ENCODE measurements around the gene SLC39A11.

Gene SLC39A11

DNA sequence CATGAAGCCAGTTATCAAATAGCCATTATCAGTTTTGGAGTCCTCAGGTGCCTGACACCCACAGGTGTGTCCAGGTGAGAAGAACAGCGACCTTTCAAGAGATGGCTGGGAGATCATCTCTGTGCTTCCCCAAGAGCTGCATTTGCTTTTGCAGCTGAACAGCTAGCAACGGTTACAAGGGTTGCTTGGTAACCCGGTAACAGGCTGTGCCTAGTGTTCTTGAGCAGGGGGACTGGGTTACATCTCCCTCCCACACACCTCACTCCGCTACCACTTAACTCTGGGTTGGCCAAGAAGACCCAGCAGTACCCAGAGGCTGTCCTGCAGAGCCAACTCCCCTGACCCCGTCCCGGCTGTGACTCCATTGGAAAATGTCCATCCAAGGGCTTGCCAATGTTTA, 147.0 kb downstream of the SLC39A11 start:
- no peak for TF ChIP-seq EGR1 (IDR thresholded peaks at IDR 0.05)
- TF ChIP-seq, protein P1, sequence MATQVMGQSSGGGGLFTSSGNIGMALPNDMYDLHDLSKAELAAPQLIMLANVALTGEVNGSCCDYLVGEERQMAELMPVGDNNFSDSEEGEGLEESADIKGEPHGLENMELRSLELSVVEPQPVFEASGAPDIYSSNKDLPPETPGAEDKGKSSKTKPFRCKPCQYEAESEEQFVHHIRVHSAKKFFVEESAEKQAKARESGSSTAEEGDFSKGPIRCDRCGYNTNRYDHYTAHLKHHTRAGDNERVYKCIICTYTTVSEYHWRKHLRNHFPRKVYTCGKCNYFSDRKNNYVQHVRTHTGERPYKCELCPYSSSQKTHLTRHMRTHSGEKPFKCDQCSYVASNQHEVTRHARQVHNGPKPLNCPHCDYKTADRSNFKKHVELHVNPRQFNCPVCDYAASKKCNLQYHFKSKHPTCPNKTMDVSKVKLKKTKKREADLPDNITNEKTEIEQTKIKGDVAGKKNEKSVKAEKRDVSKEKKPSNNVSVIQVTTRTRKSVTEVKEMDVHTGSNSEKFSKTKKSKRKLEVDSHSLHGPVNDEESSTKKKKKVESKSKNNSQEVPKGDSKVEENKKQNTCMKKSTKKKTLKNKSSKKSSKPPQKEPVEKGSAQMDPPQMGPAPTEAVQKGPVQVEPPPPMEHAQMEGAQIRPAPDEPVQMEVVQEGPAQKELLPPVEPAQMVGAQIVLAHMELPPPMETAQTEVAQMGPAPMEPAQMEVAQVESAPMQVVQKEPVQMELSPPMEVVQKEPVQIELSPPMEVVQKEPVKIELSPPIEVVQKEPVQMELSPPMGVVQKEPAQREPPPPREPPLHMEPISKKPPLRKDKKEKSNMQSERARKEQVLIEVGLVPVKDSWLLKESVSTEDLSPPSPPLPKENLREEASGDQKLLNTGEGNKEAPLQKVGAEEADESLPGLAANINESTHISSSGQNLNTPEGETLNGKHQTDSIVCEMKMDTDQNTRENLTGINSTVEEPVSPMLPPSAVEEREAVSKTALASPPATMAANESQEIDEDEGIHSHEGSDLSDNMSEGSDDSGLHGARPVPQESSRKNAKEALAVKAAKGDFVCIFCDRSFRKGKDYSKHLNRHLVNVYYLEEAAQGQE (IDR thresholded peaks at IDR 0.05; ENCODE audit: low read depth) = no peak

DNA sequence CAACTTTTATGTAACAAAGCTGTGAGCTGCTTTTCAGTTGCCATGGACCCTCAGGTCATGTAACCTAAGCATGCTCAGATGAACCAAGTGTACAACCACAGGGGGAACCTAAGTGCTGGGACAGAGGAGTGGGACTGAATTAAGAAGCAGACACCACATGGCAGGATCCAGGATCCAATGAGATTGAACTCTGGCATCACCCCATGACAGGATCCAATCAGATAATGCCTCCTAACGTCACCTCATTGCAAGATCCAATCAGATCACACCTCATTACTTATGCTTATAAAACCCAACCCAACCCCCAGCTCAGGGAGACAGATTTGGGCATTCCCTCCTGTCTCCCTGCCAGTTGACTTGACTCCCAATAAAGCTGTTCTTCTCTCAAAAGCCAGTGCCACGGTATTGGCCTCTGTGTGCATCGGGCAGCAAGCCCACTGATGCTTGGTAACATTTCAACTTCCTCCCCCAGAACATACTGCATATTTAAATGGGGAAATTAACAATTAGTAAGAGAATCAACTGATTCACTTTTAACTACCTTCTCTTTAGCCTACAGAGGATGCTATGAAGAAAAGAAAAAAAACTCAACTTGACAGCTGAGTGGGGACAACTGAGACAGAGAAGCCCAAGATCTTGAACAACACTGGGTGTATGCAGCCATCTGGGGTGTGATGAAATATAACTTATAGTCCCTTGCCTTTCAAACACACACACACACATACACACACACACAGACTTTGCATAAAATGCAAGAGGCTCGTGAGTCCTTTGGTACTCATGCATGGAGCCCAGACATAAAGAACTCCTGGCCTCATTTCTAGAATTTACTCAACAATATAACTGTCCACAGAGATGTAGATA, 148.4 kb downstream of the SLC39A11 start:
- TF ChIP-seq CREB1 (IDR thresholded peaks at IDR 0.05; ENCODE audit: low read depth) = no peak
- no peak for TF ChIP-seq FOXM1 (IDR thresholded peaks at IDR 0.05; ENCODE audit: borderline replicate concordance, low read depth)
- no peak for TF ChIP-seq RAD21 (IDR thresholded peaks at IDR 0.05; ENCODE audit: low read depth)
- no peak for TF ChIP-seq EGR1 (IDR thresholded peaks at IDR 0.05)
- no peak for TF ChIP-seq EP300 (IDR thresholded peaks at IDR 0.05; ENCODE audit: borderline replicate concordance)
- TF ChIP-seq, protein P2, sequence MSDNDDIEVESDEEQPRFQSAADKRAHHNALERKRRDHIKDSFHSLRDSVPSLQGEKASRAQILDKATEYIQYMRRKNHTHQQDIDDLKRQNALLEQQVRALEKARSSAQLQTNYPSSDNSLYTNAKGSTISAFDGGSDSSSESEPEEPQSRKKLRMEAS (IDR thresholded peaks at IDR 0.05) = no peak
- TF ChIP-seq YY1 (IDR thresholded peaks at IDR 0.05; ENCODE audit: low read depth) = no peak
- TF ChIP-seq, protein P1 (IDR thresholded peaks at IDR 0.05; ENCODE audit: low read depth) = no peak
- no peak for TF ChIP-seq ZBTB7A (IDR thresholded peaks at IDR 0.05; ENCODE audit: low read depth)
- TF ChIP-seq NFIC (IDR thresholded peaks at IDR 0.05) = no peak
- TF ChIP-seq TAF1 (IDR thresholded peaks at IDR 0.05; ENCODE audit: low read depth) = no peak
- no peak for TF ChIP-seq TEAD4 (IDR thresholded peaks at IDR 0.05)
- no peak for TF ChIP-seq TCF12 (IDR thresholded peaks at IDR 0.05; ENCODE audit: low read depth)
- TF ChIP-seq, protein P3, sequence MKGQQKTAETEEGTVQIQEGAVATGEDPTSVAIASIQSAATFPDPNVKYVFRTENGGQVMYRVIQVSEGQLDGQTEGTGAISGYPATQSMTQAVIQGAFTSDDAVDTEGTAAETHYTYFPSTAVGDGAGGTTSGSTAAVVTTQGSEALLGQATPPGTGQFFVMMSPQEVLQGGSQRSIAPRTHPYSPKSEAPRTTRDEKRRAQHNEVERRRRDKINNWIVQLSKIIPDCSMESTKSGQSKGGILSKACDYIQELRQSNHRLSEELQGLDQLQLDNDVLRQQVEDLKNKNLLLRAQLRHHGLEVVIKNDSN (IDR thresholded peaks at IDR 0.05) = no peak
- no peak for TF ChIP-seq CEBPB (IDR thresholded peaks at IDR 0.05)

DNA sequence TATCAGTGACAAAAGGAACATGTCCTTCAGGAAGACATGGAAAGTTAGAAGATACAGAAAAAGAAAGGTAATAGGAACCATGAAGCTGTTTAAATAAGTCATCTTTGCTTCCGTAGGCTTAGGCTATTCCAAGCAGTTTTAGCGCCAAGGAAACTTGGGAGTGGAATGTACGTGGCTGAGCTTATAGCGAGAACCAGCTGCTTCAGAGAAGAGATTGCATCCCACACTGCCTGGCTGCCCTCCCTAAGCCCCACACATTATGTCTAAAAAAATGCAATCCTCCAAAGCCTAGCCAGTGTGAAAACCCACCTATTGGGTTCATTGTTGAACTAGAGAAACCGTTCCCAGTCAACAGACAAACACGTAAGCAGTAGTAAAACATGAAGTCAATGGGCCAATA, 149.9 kb downstream of the SLC39A11 start:
- TF ChIP-seq NFIC (IDR thresholded peaks at IDR 0.05) (no peak), RAD21 (IDR thresholded peaks at IDR 0.05; ENCODE audit: low read depth) (no peak), TCF12 (IDR thresholded peaks at IDR 0.05; ENCODE audit: low read depth) (no peak), CREB1 (IDR thresholded peaks at IDR 0.05; ENCODE audit: low read depth) (no peak), EGR1 (IDR thresholded peaks at IDR 0.05) (no peak), EP300 (IDR thresholded peaks at IDR 0.05; ENCODE audit: borderline replicate concordance) (no peak), TAF1 (IDR thresholded peaks at IDR 0.05; ENCODE audit: low read depth) (no peak), CEBPB (IDR thresholded peaks at IDR 0.05) (no peak), TEAD4 (IDR thresholded peaks at IDR 0.05) (no peak)
- TF ChIP-seq, protein P2 (IDR thresholded peaks at IDR 0.05) = no peak

DNA sequence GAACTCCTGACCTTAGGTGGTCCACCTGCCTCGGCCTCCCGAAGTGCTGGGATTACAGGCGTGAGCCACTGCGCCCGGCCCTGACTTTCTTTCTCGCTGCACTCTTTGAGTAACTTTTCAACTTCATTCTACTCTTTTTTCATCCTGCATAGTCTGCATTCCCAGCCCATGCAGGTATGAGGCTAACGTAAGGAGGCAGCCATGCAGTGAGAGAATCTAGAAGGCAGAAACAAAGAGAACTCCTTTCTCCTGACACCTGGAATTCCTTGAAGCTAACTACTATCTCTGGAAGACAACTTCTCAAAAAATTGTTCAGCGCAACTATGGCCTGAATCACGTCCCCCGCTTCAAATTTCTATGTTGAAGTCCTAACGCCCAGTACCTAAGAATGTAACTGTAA, 152.0 kb downstream of the SLC39A11 start:
- TF ChIP-seq TEAD4 (IDR thresholded peaks at IDR 0.05) (no peak), EP300 (IDR thresholded peaks at IDR 0.05; ENCODE audit: borderline replicate concordance) (no peak), EGR1 (IDR thresholded peaks at IDR 0.05) (no peak), FOXM1 (IDR thresholded peaks at IDR 0.05; ENCODE audit: borderline replicate concordance, low read depth) (no peak), NFIC (IDR thresholded peaks at IDR 0.05) (no peak), RAD21 (IDR thresholded peaks at IDR 0.05; ENCODE audit: low read depth) (no peak)
- TF ChIP-seq, protein P2 (IDR thresholded peaks at IDR 0.05) = no peak

DNA sequence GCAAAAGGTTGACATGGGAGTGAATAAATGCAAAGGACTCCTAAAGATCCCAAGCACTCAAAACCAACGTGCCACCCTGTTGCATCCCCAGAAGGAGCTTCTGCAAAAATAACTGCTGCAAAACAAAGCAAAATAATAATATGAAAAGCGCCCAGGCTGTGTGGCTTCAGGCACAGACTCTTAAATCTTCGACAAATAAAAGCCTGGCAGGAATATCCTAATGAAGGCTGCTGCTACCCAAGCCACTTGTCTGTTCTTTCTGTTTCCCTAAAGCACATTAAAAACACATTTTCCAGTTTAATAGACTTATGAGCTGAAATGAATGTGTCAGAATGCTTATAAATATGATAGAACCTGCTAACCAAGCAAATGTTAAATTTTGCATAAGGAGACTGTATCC, 154.0 kb downstream of the SLC39A11 start:
- TF ChIP-seq, protein P3 (IDR thresholded peaks at IDR 0.05) = no peak
- no peak for TF ChIP-seq TCF12 (IDR thresholded peaks at IDR 0.05; ENCODE audit: low read depth)
- TF ChIP-seq TEAD4 (IDR thresholded peaks at IDR 0.05) = no peak
- TF ChIP-seq ZBTB7A (IDR thresholded peaks at IDR 0.05; ENCODE audit: low read depth) = no peak
- no peak for TF ChIP-seq CEBPB (IDR thresholded peaks at IDR 0.05)
- no peak for TF ChIP-seq EP300 (IDR thresholded peaks at IDR 0.05; ENCODE audit: borderline replicate concordance)
- TF ChIP-seq, protein P1 (IDR thresholded peaks at IDR 0.05; ENCODE audit: low read depth) = no peak
- TF ChIP-seq NFIC (IDR thresholded peaks at IDR 0.05) = no peak
- TF ChIP-seq EGR1 (IDR thresholded peaks at IDR 0.05) = no peak
- TF ChIP-seq RAD21 (IDR thresholded peaks at IDR 0.05; ENCODE audit: low read depth) = no peak
- no peak for TF ChIP-seq YY1 (IDR thresholded peaks at IDR 0.05; ENCODE audit: low read depth)
- TF ChIP-seq, protein P2 (IDR thresholded peaks at IDR 0.05) = no peak
